H1 (cell line): ENCODE measurements around the gene EYA4. TPM values are rescaled to one million over a fixed set of nuclear protein-coding genes. Genes with fewer than 3 reads are reported as not detected.

ENCODE experiments used
- CTCF ChIA-PET: fragments of 300-600 bp; sonication (Branson Sonifier 250); formaldehyde crosslinking; loops from one replicate; lab custom pipeline; 2021; ENCODE audit not compliant: partially characterized antibody; lab: Charles Lee
- POLR2A ChIA-PET: fragments of 300-600 bp; sonication (Branson Sonifier 250); formaldehyde crosslinking; loops from one replicate; lab custom pipeline; 2021; ENCODE audit warnings: inconsistent platforms; ENCODE audit not compliant: partially characterized antibody; lab: Charles Lee
- DNase-seq, 2 experiments: peaks; one replicate each; pipeline versions ENCODE4 v3.0.0 to v3.0.0-alpha.2; 2010 to 2022; ENCODE audit warnings: low spot score in 2 of 2, low read depth in 1 of 2, mixed read lengths in 1 of 2
- FAIRE-seq: peaks from 2 replicates; lab custom pipeline; 2011; peaks lifted over from hg19 to GRCh38; lab: Jason Lieb, UNC
- H2AFZ ChIP-seq: 2 replicates; pipeline ENCODE4 v1.8.1; 2012; ENCODE audit warnings: low read length, inconsistent platforms
- H2AK5ac ChIP-seq: 2 replicates; pipeline ENCODE4 v1.6.1; 2013; ENCODE audit warnings: low read depth, low read length
- H2BK120ac ChIP-seq: replicated peaks from 2 replicates; pipeline ENCODE3; 2013; ENCODE audit warnings: low read depth, low read length, inconsistent platforms
- H2BK12ac ChIP-seq: 2 replicates; pipeline ENCODE4 v1.6.1; 2013; ENCODE audit warnings: low read depth, low read length
- H2BK15ac ChIP-seq: 2 replicates; pipeline ENCODE4 v1.6.1; 2013; ENCODE audit warnings: low read length
- H2BK20ac ChIP-seq: 2 replicates; pipeline ENCODE4 v1.6.1; 2013; ENCODE audit warnings: low read length
- H2BK5ac ChIP-seq: 2 replicates; pipeline ENCODE4 v1.6.1; 2013; ENCODE audit warnings: low read depth, low read length
- H3K14ac ChIP-seq: 2 replicates; pipeline ENCODE4 v1.6.1; 2013; ENCODE audit warnings: inconsistent platforms; ENCODE audit not compliant: insufficient read length
- H3K18ac ChIP-seq: 2 replicates; pipeline ENCODE4 v1.6.1; 2013; ENCODE audit warnings: low read length; ENCODE audit errors: extremely low read depth
- H3K23ac ChIP-seq: 2 replicates; pipeline ENCODE4 v1.6.1; 2013; ENCODE audit warnings: inconsistent platforms; ENCODE audit not compliant: insufficient read length
- H3K23me2 ChIP-seq: 2 replicates; pipeline ENCODE4 v1.6.1; 2013; ENCODE audit warnings: low read depth, low read length
- H3K27ac ChIP-seq: 2 replicates; pipeline ENCODE4 v1.6.1; 2011; ENCODE audit warnings: low read depth, low read length, inconsistent platforms
- H3K27me3 ChIP-seq, 4 experiments: replicated peaks in 1 of 4; 1 replicate in 1 of 4; 2 replicates in 3 of 4; pipeline versions ENCODE4 v1.6.1 to v1.8.1; 2011 to 2013; ENCODE audit warnings: low read length in 3 of 4, mild to moderate bottlenecking in 3 of 4, inconsistent platforms in 2 of 4, mixed read lengths in 2 of 4, moderate library complexity in 1 of 4; ENCODE audit not compliant: control insufficient read depth in 3 of 4, insufficient read depth in 3 of 4; ENCODE audit errors: extremely low read depth in 1 of 4
- H3K36me3 ChIP-seq, 4 experiments: 2 replicates each; pipeline versions ENCODE4 v1.6.1 to v1.8.1; 2011 to 2013; ENCODE audit warnings: mild to moderate bottlenecking in 4 of 4, low read length in 3 of 4, moderate library complexity in 2 of 4, control low read depth in 1 of 4, inconsistent platforms in 1 of 4; ENCODE audit not compliant: insufficient read depth in 4 of 4, control insufficient read depth in 2 of 4
- H3K4ac ChIP-seq: replicated peaks from 2 replicates; pipeline ENCODE3; 2013; ENCODE audit warnings: low read length, low read depth, mixed read lengths, inconsistent platforms; ENCODE audit not compliant: insufficient read length
- H3K4me1 ChIP-seq, 4 experiments: replicated peaks in 1 of 4; 1 replicate in 1 of 4; 2 replicates in 3 of 4; pipeline versions ENCODE4 v1.6.1 to v1.8.1; 2011 to 2013; ENCODE audit warnings: low read length in 3 of 4, inconsistent platforms in 2 of 4, mixed read lengths in 1 of 4; ENCODE audit not compliant: insufficient read depth in 4 of 4, control insufficient read depth in 3 of 4
- H3K4me2 ChIP-seq, 2 experiments: 2 replicates each; pipeline versions ENCODE4 v1.6.1 to v1.8.1; 2011 to 2013; ENCODE audit warnings: low read depth in 2 of 2, low read length in 2 of 2, control low read depth in 1 of 2, inconsistent platforms in 1 of 2, mild to moderate bottlenecking in 1 of 2; ENCODE audit not compliant: insufficient read depth in 1 of 2
- H3K4me3 ChIP-seq, 4 experiments: fragments of 200-600, 300-600 bp in 1 of 4; sonication (generic), shearing (Covaris generic), sonication (Bioruptor Twin) in 1 of 4; 2 replicates each; pipeline versions ENCODE4 v1.5.1 to v1.8.1; 2011 to 2016; ENCODE audit warnings: low read length in 4 of 4, low read depth in 3 of 4, control low read depth in 2 of 4, inconsistent platforms in 2 of 4, mild to moderate bottlenecking in 2 of 4, mixed read lengths in 1 of 4, moderate library complexity in 1 of 4; ENCODE audit not compliant: insufficient read depth in 2 of 4; ENCODE audit errors: extremely low read depth in 1 of 4
- H3K56ac ChIP-seq: replicated peaks from 2 replicates; pipeline ENCODE3; 2013; ENCODE audit warnings: low read depth, mild to moderate bottlenecking, mixed read lengths, low read length, inconsistent platforms; ENCODE audit not compliant: insufficient read length
- H3K79me1 ChIP-seq: 2 replicates; pipeline ENCODE4 v1.6.1; 2013; ENCODE audit warnings: low read depth, low read length, control low read depth
- H3K79me2 ChIP-seq, 2 experiments: 2 replicates each; pipeline versions ENCODE4 v1.6.1 to v1.8.1; 2012 to 2013; ENCODE audit warnings: low read length in 2 of 2, mild to moderate bottlenecking in 2 of 2, inconsistent platforms in 1 of 2; ENCODE audit not compliant: insufficient read depth in 2 of 2, control insufficient read depth in 1 of 2
- H3K9ac ChIP-seq, 4 experiments: replicated peaks in 1 of 4; 1 replicate in 1 of 4; 2 replicates in 3 of 4; pipeline versions ENCODE4 v1.6.1 to v1.8.1; 2011 to 2013; ENCODE audit warnings: low read depth in 3 of 4, low read length in 3 of 4, control low read depth in 2 of 4, mild to moderate bottlenecking in 2 of 4, moderate library complexity in 2 of 4, inconsistent platforms in 1 of 4; ENCODE audit errors: extremely low read depth in 1 of 4
- H3K9me3 ChIP-seq, 2 experiments: 2 replicates each; pipeline versions ENCODE4 v1.6.1 to v1.8.1; 2012 to 2013; ENCODE audit warnings: mild to moderate bottlenecking in 2 of 2, moderate library complexity in 2 of 2, control low read depth in 1 of 2, inconsistent platforms in 1 of 2, low read depth in 1 of 2, low read length in 1 of 2, mixed read lengths in 1 of 2; ENCODE audit not compliant: insufficient read depth in 2 of 2
- H4K20me1 ChIP-seq, 2 experiments: replicated peaks in 1 of 2; 2 replicates each; pipeline versions ENCODE3 to v1.8.1; 2011 to 2013; ENCODE audit warnings: inconsistent platforms in 2 of 2, low read length in 2 of 2, mild to moderate bottlenecking in 1 of 2; ENCODE audit not compliant: insufficient read depth in 2 of 2, control insufficient read depth in 1 of 2
- H4K5ac ChIP-seq: 2 replicates; pipeline ENCODE4 v1.6.1; 2013; ENCODE audit warnings: low read length, low read depth, mixed read lengths, inconsistent platforms; ENCODE audit not compliant: insufficient read length
- H4K8ac ChIP-seq: 2 replicates; pipeline ENCODE4 v1.8.0; 2013; ENCODE audit warnings: mild to moderate bottlenecking, moderate library complexity, low read length, inconsistent platforms; ENCODE audit not compliant: insufficient read depth; ENCODE audit errors: extremely low read depth
- H4K91ac ChIP-seq: replicated peaks from 2 replicates; pipeline ENCODE3; 2013; ENCODE audit warnings: low read length, mixed read lengths, inconsistent platforms; ENCODE audit not compliant: insufficient read length
- BACH1 ChIP-seq: IDR thresholded peaks from 2 replicates; pipeline ENCODE4 v1.6.1; 2012; ENCODE audit warnings: low read length, improper control_type of control experiment
- BCL11A ChIP-seq, 2 experiments: IDR thresholded peaks; one replicate each; pipeline ENCODE4 v1.6.1; 2011; ENCODE audit warnings: low read depth in 2 of 2, low read length in 2 of 2, mild to moderate bottlenecking in 2 of 2
- EZH2 ChIP-seq: fragments of 200-600 bp; sonication (generic); IDR thresholded peaks from 2 replicates; pipeline ENCODE4 v1.7.1; 2012; ENCODE audit warnings: low read depth, mild to moderate bottlenecking, moderate library complexity, low read length, inconsistent platforms; ENCODE audit not compliant: severe bottlenecking
- GABPA ChIP-seq: IDR thresholded peaks from 2 replicates; pipeline ENCODE4 v1.6.1; 2011; ENCODE audit warnings: mild to moderate bottlenecking, low read length, moderate library complexity, borderline replicate concordance; ENCODE audit not compliant: insufficient read depth
- GTF2F1 ChIP-seq: IDR thresholded peaks from 2 replicates; pipeline ENCODE4 v1.6.1; 2012; ENCODE audit warnings: low read depth, low read length, improper control_type of control experiment, borderline replicate concordance
- KDM4A ChIP-seq: IDR thresholded peaks from one replicate; pipeline ENCODE4 v1.7.1; 2012; ENCODE audit warnings: low read depth, mild to moderate bottlenecking, moderate library complexity, low read length, inconsistent platforms; ENCODE audit not compliant: severe bottlenecking
- POU5F1 ChIP-seq: IDR thresholded peaks from 2 replicates; pipeline ENCODE4 v1.6.1; 2011; ENCODE audit warnings: low read depth, mild to moderate bottlenecking, low read length, moderate library complexity
- SAP30 ChIP-seq: fragments of 300-600 bp; sonication (generic); IDR thresholded peaks from 2 replicates; pipeline ENCODE4 v1.7.1; 2012; ENCODE audit warnings: low read length, moderate library complexity, mild to moderate bottlenecking, inconsistent platforms; ENCODE audit not compliant: insufficient read depth, insufficient replicate concordance
- SIN3A ChIP-seq, 2 experiments: IDR thresholded peaks in 1 of 2; conservative IDR thresholded peaks in 1 of 2; 2 replicates each; pipeline ENCODE4 v1.6.1; 2011 to 2012; ENCODE audit warnings: low read length in 2 of 2, improper control_type of control experiment in 1 of 2, low read depth in 1 of 2, mild to moderate bottlenecking in 1 of 2
- SP2 ChIP-seq: IDR thresholded peaks from 2 replicates; pipeline ENCODE4 v1.6.1; 2012; ENCODE audit warnings: mild to moderate bottlenecking, low read length, inconsistent platforms
- SP4 ChIP-seq: IDR thresholded peaks from 2 replicates; pipeline ENCODE4 v1.6.1; 2012; ENCODE audit warnings: low read length, inconsistent platforms
- TCF12 ChIP-seq: IDR thresholded peaks from 2 replicates; pipeline ENCODE4 v1.6.1; 2011; ENCODE audit warnings: low read depth, mild to moderate bottlenecking, low read length
- ZNF274 ChIP-seq: IDR thresholded peaks from 2 replicates; pipeline ENCODE4 v1.7.0; 2012; ENCODE audit warnings: low read length, borderline replicate concordance; ENCODE audit errors: extremely low read depth
- WGBS, 2 experiments: shearing (Covaris generic) in 1 of 2; methylation state at CpG; one replicate each; pipeline versions ENCODE4 v1.1.6 to v1.1.7; 2013 to 2015; ENCODE audit warnings: low lambda C conversion rate in 2 of 2, mixed read lengths in 2 of 2, inconsistent platforms in 1 of 2, low coverage in 1 of 2, missing lambda C conversion rate in 1 of 2; ENCODE audit not compliant: insufficient replicate concordance in 2 of 2, insufficient coverage in 1 of 2, insufficient read length in 1 of 2; ENCODE audit errors: extremely low coverage in 1 of 2, missing lambda C conversion rate in 1 of 2; 5-methylcytosine and 5-hydroxymethylcytosine counted together
- polyA plus RNA-seq, 7 experiments: library from polyadenylated mRNA; depleted of rRNA in 3 of 7; stranded (reverse) in 5 of 7; unstranded in 2 of 7; fragments of >200 nt in 5 of 7; fragments of 200-250 nt in 2 of 7; gene quantifications; 1 replicate in 5 of 7; 2 replicates in 1 of 7; 4 replicates in 1 of 7; pipeline versions ENCODE4 v1.2.1 to v1.2.3, GENCODE V29; 2011 to 2013; ENCODE audit warnings: missing spikeins in 2 of 7, mixed read lengths in 2 of 7
- total RNA-seq: library from RNA; stranded (reverse); fragmentation: NEBNext Ultra II Directional; extraction: Animal tissue kit (Norgen Biotek cat#: 25700); gene quantifications from 2 replicates; pipeline ENCODE4 v1.2.1, GENCODE V29; 2021

EYA4 gene
- total and polyA plus RNA-seq, 2 of the 8 experiments (the other 6 are each of a cell fraction or from before 2014, with no cell fraction given), result 0.06 to 0.17 TPM

- H3K4ac ChIP-seq, result no peak overlapping the region
- H3K23ac ChIP-seq, result no peak overlapping the region
- H3K4me3 ChIP-seq, result no peak overlapping the region
- no peaks in the 10 kb centered on the region; a peak in 1 of 7 replicates for H3K4me1 ChIP-seq
- no peak overlapping the region for H3K56ac ChIP-seq
- FAIRE-seq (peak; percentile 45), DNase-seq (no peak)
- H2BK15ac ChIP-seq, result no peak overlapping the region
- H4K8ac ChIP-seq, result no peak overlapping the region
- no peak overlapping the region for H3K4me2 ChIP-seq
- no peaks in the 10 kb centered on the region for H3K36me3 ChIP-seq
- no peak overlapping the region for H2BK120ac ChIP-seq
- H3K23me2 ChIP-seq, result no peaks in the 10 kb centered on the region; the same call in 1 of the 2 replicates
- TF ChIP-seq POU5F1, result no peak
- TF ChIP-seq SAP30, result no peak
- no peak for TF ChIP-seq GTF2F1
- no peak for TF ChIP-seq ZNF274
- no peak for TF ChIP-seq BCL11A (IDR thresholded peaks at IDR 0.05; ENCODE audit: low read depth in 2 of 2, low read length in 2 of 2)
- TF ChIP-seq BACH1, result no peak
- TF ChIP-seq SP2, result no peak
- no peak for TF ChIP-seq SP4
- no peak for TF ChIP-seq GABPA
- TF ChIP-seq TCF12, result no peak
- no peak for TF ChIP-seq EZH2
- no peak for TF ChIP-seq KDM4A
- TF ChIP-seq SIN3A (conservative IDR thresholded peaks at IDR 0.05 in 1 of 2, IDR thresholded peaks at IDR 0.05 in 1 of 2; ENCODE audit: low read depth in 1 of 2, low read length in 2 of 2), result no peak
- no peak overlapping the region for H3K14ac ChIP-seq
- no peaks in the 10 kb centered on the region for H3K79me2 ChIP-seq
- no peak overlapping the region for H2AK5ac ChIP-seq
- peaks cover 0 to 2% (median 0%) of the 10 kb centered on the region in 4 experiments; a peak in 1 of 7 replicates for H3K27me3 ChIP-seq
- H4K91ac ChIP-seq, result no peak overlapping the region
- no peak overlapping the region for H3K18ac ChIP-seq
- H2BK5ac ChIP-seq, result no peak overlapping the region
- CTCF ChIA-PET, result interaction anchor here (0.9 kb wide), 1 partner anchor 8 kb away, joined by 3 read pairs; no protein-coding TSS in a partner anchor
- 89% methylated on average over 5 of the region's 5 CpGs; no CpG with 5 or more reads in 1 of the 2 experiments for WGBS, 2 experiments
- POLR2A ChIA-PET, result no interaction called here
- no peak overlapping the region for H2BK12ac ChIP-seq
- no peaks in the 10 kb centered on the region for H3K79me1 ChIP-seq
- no peak overlapping the region for H4K5ac ChIP-seq
- H3K27ac ChIP-seq, result no peak overlapping the region
- no peak overlapping the region for H3K9ac ChIP-seq
- no peak overlapping the region for H2BK20ac ChIP-seq
- peak overlapping the region; percentile 75 for H2AFZ ChIP-seq
- no peaks in the 10 kb centered on the region for H4K20me1 ChIP-seq
- no peaks in the 10 kb centered on the region for H3K9me3 ChIP-seq
Observed at GRCh38 chr6:133526436-133526835, 285.3 kb downstream of the EYA4 start.
